ENCODE measurements around the gene IFI27L1. TPM values are rescaled to one million over a fixed set of nuclear protein-coding genes. Genes with fewer than 3 reads are reported as not detected.

Gene IFI27L1
- total RNA-seq, 4 donors from 2014 or later = 7.2 to 11.4 (median 9.3) TPM

DNA sequence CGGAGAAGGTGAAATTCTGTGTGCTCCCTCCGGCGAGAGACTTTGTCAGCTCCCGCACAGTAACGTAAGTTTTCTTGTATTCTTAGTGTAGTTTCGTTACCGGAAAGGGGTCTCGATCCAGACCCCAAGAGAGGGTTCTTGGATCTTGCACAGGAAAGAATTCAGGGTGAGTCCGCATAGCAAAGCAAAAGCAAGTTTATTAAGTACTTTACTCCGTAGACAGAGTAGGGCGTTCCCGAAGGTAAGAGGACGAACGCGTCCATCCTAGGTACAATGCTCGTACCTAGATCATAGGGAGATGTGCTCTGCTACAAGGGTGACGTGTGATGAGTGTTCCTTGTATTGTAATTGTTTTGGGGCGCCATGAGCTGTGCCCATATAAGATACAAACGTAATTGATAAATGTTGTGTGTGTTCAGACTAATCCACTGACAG, 293 bp downstream of the IFI27L1 start:
- DNase-seq (ENCODE audit: low spot score in 2 of 2) = no peak
- H3K27ac ChIP-seq = peak overlapping the region; percentile 97
- peaks cover 6% of the 10 kb centered on the region for H3K36me3 ChIP-seq
- H3K9me3 ChIP-seq = no peaks in the 10 kb centered on the region
- no peaks in the 10 kb centered on the region for H3K27me3 ChIP-seq
- peaks cover 45% of the 10 kb centered on the region for H3K4me1 ChIP-seq
- TF ChIP-seq EP300 (IDR thresholded peaks at IDR 0.05) = no peak
- H3K4me3 ChIP-seq = peak overlapping the region; percentile 100
- 2% methylated on average over 19 of the region's 19 CpGs for WGBS

DNA sequence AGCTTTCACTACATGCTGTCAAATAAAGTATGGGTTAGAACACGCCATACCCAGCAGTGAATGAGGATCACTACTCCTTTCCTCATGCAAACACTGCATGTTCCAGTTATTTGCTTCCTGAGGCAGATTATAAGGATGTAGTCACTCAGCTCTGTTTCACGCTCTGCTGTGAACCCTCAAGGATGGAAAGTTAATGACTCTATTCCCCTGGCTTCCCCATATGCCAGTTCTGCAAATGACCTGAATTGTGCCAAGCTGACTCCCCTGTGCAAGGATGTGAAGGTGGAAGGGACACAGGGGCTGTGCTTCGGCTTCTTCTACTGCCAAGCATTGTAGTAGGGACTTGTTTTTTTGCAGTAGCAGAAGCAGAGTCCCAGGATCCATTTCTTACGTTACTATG, 6.8 kb downstream of the IFI27L1 start:
- 50% methylated on average over 4 of the region's 4 CpGs for WGBS
- Histone ChIP-seq H3K4me3 (no peak overlapping the region), H3K9me3 (no peaks in the 10 kb centered on the region), H3K36me3 (no peaks in the 10 kb centered on the region), H3K27me3 (no peaks in the 10 kb centered on the region), H3K27ac (no peak overlapping the region), H3K4me1 (no peaks in the 10 kb centered on the region)
- DNase-seq (ENCODE audit: low spot score in 2 of 2) = no peak
- TF ChIP-seq, protein P1, sequence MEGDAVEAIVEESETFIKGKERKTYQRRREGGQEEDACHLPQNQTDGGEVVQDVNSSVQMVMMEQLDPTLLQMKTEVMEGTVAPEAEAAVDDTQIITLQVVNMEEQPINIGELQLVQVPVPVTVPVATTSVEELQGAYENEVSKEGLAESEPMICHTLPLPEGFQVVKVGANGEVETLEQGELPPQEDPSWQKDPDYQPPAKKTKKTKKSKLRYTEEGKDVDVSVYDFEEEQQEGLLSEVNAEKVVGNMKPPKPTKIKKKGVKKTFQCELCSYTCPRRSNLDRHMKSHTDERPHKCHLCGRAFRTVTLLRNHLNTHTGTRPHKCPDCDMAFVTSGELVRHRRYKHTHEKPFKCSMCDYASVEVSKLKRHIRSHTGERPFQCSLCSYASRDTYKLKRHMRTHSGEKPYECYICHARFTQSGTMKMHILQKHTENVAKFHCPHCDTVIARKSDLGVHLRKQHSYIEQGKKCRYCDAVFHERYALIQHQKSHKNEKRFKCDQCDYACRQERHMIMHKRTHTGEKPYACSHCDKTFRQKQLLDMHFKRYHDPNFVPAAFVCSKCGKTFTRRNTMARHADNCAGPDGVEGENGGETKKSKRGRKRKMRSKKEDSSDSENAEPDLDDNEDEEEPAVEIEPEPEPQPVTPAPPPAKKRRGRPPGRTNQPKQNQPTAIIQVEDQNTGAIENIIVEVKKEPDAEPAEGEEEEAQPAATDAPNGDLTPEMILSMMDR (IDR thresholded peaks at IDR 0.05) = no peak
- TF ChIP-seq POLR2AphosphoS5 (IDR thresholded peaks at IDR 0.05) (no peak), EP300 (IDR thresholded peaks at IDR 0.05) (no peak), POLR2A (IDR thresholded peaks at IDR 0.05) (no peak)

DNA sequence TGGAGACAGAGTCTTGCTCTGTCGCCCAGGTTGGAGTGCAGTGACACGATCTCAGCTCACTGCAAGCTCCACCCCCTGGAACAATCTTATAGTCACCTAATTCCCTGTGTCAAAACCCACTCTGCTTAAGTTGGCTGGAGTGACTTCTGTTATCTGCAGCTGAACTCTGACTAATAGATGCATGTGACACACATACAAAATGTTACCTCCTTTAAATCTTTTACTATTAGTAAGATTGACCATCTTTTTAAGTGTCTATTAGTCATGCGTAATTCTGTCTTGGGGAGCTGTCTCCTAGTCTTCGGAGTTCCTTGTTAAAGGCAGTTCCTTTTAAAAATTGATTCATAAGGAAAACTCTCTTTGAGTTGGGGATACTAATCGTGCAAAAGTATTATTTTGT, 7.4 kb downstream of the IFI27L1 start:
- Histone ChIP-seq H3K27me3 (no peaks in the 10 kb centered on the region), H3K27ac (no peak overlapping the region), H3K4me1 (no peaks in the 10 kb centered on the region), H3K9me3 (no peaks in the 10 kb centered on the region), H3K36me3 (no peaks in the 10 kb centered on the region), H3K4me3 (no peak overlapping the region)
- TF ChIP-seq POLR2A (IDR thresholded peaks at IDR 0.05) (no peak), POLR2AphosphoS5 (IDR thresholded peaks at IDR 0.05) (no peak), EP300 (IDR thresholded peaks at IDR 0.05) (no peak)
- TF ChIP-seq, protein P1 (IDR thresholded peaks at IDR 0.05) = no peak
- DNase-seq (ENCODE audit: low spot score in 2 of 2) = no peak
- WGBS = 71% methylated on average over 5 of the region's 5 CpGs

DNA sequence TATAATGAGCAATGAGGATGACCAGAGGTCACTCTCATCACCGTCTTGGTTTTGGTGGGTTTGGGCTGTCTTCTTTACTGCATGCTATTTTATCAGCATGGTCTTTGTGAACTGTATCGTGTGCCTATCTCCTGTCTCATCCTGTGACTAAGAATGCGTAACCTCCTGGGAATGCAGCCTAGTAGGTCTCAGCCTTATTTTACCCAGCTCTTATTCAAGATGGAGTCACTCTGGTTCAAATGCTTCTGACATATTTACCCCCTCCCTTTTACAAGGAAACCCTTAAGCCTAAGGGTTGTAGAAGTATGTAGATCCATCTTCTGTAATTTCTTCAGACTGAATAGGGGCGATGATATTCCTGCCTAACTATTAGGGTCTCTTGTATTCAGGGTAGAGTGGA, 8.4 kb downstream of the IFI27L1 start:
- Histone ChIP-seq H3K36me3 (no peaks in the 10 kb centered on the region), H3K27me3 (no peaks in the 10 kb centered on the region), H3K4me1 (no peaks in the 10 kb centered on the region), H3K4me3 (no peak overlapping the region), H3K9me3 (no peaks in the 10 kb centered on the region), H3K27ac (no peak overlapping the region)
- TF ChIP-seq EP300 (IDR thresholded peaks at IDR 0.05) (no peak), POLR2A (IDR thresholded peaks at IDR 0.05) (no peak), POLR2AphosphoS5 (IDR thresholded peaks at IDR 0.05) (no peak)
- TF ChIP-seq, protein P1 (IDR thresholded peaks at IDR 0.05) = no peak
- no peak for DNase-seq (ENCODE audit: low spot score in 2 of 2)
- 95% methylated on average over 4 of the region's 4 CpGs for WGBS

DNA sequence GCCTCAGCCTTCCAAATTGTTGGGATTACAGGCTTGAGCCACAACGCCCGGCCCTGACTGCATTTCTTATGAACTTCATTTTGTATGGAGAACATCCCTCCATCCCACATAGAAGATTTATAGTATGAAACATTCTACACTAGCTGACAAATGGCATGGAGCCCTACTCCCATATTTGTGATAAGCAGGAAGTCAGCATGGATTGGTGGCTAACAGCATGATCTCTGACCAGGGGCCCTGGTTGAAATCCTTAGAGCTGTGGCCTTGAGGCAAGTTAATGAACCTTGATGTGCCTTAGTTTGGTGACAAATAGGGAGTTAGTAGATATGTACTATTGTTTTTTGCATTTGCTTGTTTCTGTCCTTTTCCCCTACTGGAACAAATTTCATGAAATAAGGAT, 12.3 kb downstream of the IFI27L1 start:
- H3K27ac ChIP-seq = no peak overlapping the region
- 97% methylated on average over 2 of the region's 2 CpGs for WGBS
- no peak overlapping the region for H3K4me3 ChIP-seq
- no peaks in the 10 kb centered on the region for H3K36me3 ChIP-seq
- no peaks in the 10 kb centered on the region for H3K9me3 ChIP-seq
- no peak for DNase-seq (ENCODE audit: low spot score in 2 of 2)
- H3K27me3 ChIP-seq = no peaks in the 10 kb centered on the region
- H3K4me1 ChIP-seq = peaks cover 2% of the 10 kb centered on the region
- no peak for TF ChIP-seq EP300 (IDR thresholded peaks at IDR 0.05)
- no peak for TF ChIP-seq POLR2AphosphoS5 (IDR thresholded peaks at IDR 0.05)
- TF ChIP-seq POLR2A (IDR thresholded peaks at IDR 0.05) = no peak
- TF ChIP-seq, protein P1 (IDR thresholded peaks at IDR 0.05) = no peak

DNA sequence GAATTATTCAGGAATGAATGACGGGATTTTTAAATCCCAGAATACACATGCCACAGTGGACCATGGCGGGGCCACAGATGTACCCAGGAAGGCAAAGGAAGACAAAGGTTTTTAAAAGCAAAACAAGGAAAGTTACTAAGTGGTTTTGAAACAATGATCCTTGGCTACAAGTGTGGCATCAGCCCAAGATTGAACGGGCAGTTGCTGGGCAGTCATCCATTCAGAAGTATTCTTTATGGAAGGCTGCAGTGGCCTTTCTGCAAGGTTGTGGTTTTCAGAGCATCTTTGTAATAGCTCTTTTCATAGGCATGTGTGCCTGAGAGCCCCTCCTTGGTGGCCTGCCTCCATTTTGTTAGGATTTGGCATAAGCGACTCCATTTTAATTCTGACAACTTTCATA, 16.0 kb downstream of the IFI27L1 start:
- Histone ChIP-seq H3K27me3 (no peaks in the 10 kb centered on the region), H3K27ac (no peak overlapping the region), H3K4me1 (peaks cover 7% of the 10 kb centered on the region), H3K4me3 (no peak overlapping the region), H3K36me3 (no peaks in the 10 kb centered on the region), H3K9me3 (no peaks in the 10 kb centered on the region)
- WGBS = 95% methylated on average over 4 of the region's 4 CpGs
- no peak for TF ChIP-seq POLR2A (IDR thresholded peaks at IDR 0.05)
- no peak for TF ChIP-seq EP300 (IDR thresholded peaks at IDR 0.05)
- no peak for TF ChIP-seq POLR2AphosphoS5 (IDR thresholded peaks at IDR 0.05)
- TF ChIP-seq, protein P1 (IDR thresholded peaks at IDR 0.05) = no peak
- no peak for DNase-seq (ENCODE audit: low spot score in 2 of 2)
